ENCODE measurements around the gene RAB11FIP5. TPM values are rescaled to one million over a fixed set of nuclear protein-coding genes. Genes with fewer than 3 reads are reported as not detected.

The RAB11FIP5 gene
- total RNA-seq, 4 donors from 2014 or later = 16.6 to 40.1 (median 20.7) TPM

- ATAC-seq (ENCODE audit: low FRiP score) (no peak), DNase-seq (ENCODE audit: low spot score) (no peak)
- TF ChIP-seq CTCF (IDR thresholded peaks at IDR 0.05) = no peak
These were observed 34.0 kb downstream of the RAB11FIP5 start for GRCh38 chr2:73078457-73079411.

GRCh38 chr2:73077424-73077795 is 35.3 kb downstream of the RAB11FIP5 start:
- ATAC-seq (ENCODE audit: low FRiP score) (no peak), DNase-seq (ENCODE audit: low spot score) (no peak)
- TF ChIP-seq CTCF (IDR thresholded peaks at IDR 0.05) = no peak

GRCh38 chr2:73076701-73077423 is 35.9 kb downstream of the RAB11FIP5 start:
- no peak for DNase-seq (ENCODE audit: low spot score)
- no peak for ATAC-seq (ENCODE audit: low FRiP score)
- TF ChIP-seq CTCF (IDR thresholded peaks at IDR 0.05) = no peak

GRCh38 chr2:73075477-73076373 is 37.0 kb downstream of the RAB11FIP5 start:
- DNase-seq (ENCODE audit: low spot score) (no peak), ATAC-seq (ENCODE audit: low FRiP score) (no peak)
- no peak for TF ChIP-seq CTCF (IDR thresholded peaks at IDR 0.05)

DNA sequence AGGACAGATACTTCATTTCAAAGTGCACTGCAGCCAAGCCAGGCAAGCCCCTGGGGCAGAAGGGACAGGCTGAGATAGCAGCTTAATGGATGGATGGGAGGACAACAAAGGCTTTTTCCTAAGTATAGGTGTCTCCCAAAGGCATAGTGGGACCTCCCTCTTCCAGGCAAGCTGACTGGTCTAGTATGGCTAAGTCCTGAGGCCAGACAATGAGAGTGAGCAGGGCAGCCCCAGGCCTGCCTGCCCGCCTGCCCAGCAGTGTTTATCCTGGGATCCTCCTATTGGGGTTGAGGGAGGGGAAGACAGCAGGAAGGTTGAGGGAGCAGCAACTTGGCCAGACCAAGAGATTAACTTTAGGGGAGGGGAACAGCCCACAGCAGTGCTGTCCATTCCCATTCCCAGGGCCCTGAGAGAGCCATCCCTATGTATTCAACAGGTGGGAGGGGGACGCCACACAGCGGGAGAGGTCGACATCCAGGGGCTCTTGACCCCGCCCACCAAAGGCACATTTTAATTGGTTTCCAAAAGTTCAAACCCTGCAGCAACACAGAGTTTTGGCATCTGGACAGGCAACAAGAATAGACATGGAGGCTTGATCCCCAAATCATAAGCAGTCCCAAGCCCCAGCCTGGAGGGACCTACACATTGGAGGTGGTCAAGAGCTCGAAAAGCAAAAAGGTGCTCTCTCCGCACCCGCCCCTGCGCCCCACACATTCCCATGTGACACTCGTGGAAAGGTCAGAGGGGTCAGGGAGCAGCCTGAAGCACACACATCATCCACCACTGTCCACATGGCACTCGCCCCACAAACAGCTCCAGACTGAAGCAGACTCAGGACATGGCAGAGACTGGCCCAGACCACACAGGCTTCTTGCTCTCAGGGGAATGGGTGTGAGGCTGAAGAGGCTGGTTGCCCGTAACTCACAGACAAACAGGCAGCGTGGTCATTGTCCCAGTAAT is 38.4 kb downstream of the RAB11FIP5 start:
- TF ChIP-seq CTCF (IDR thresholded peaks at IDR 0.05) = no peak
- ATAC-seq (ENCODE audit: low FRiP score) = no peak

DNA sequence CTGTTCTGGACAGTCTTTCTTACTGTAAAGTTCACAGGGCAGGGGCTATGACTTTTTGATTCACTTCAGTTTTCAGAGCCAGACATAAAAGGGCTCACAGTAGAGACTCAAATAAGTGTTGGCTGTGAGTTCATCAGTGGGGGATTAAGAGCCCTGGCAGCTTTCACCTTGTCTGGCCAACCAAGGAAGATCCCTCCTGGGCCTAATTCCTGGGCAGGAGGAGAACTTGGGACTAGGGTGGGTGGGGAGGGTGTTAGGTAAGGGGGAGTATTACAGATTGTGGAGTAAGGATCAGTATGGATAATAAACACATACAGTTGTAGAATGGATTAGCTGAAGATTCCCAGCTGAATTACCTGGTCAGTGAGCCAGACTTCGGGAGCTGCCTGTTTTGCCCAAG is 40.3 kb downstream of the RAB11FIP5 start:
- ATAC-seq (ENCODE audit: low FRiP score) (no peak), DNase-seq (ENCODE audit: low spot score) (no peak)
- no peak for TF ChIP-seq CTCF (IDR thresholded peaks at IDR 0.05)

More for the DNA sequence above, 38.4 kb downstream of the RAB11FIP5 start:
- no peak for DNase-seq (ENCODE audit: low spot score)
